ENCODE measurements around the gene IDS.
A peak's percentile ranks its signal among the peaks of the same experiment; 100 is the strongest.

The IDS gene

DNA sequence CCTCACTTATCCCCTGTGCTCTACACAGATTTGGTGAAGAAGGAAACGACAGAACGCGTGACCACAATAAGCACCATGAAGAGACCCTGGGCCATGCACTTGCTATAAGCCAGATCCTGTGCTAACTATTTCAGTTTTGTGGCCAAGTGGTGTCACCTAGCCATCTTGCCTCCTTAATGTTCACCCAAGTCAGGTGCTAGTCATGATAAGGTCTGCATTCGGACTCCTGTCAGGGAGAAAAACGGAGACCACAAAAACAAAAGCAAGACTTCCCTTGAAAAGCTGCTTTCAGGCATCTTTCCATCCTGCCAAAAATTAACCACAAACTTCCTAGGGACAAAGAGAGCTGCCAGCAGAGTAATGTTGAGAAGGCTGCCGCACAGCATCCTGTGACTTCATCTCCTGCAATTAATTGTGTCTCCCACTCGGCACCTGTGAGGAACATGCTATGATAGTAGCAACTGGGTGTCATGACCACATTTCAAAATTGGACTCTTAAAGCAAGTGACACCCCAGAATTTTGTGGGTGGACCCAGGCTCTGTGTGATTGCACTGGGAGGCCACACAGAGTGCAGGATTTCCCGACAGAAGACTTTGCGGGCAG lies 8.8 kb upstream of the IDS start:
- no peak for DNase-seq (ENCODE audit: low spot score)
- no peak for TF ChIP-seq CTCF (IDR thresholded peaks at IDR 0.05; ENCODE audit: extremely low read depth, missing control alignments)

- DNase-seq (ENCODE audit: low spot score), result peak; percentile 37
- TF ChIP-seq CTCF (IDR thresholded peaks at IDR 0.05; ENCODE audit: extremely low read depth, missing control alignments), result no peak
Observed at GRCh38 chrX:149512225-149512885, 7.2 kb upstream of the IDS start.

DNA sequence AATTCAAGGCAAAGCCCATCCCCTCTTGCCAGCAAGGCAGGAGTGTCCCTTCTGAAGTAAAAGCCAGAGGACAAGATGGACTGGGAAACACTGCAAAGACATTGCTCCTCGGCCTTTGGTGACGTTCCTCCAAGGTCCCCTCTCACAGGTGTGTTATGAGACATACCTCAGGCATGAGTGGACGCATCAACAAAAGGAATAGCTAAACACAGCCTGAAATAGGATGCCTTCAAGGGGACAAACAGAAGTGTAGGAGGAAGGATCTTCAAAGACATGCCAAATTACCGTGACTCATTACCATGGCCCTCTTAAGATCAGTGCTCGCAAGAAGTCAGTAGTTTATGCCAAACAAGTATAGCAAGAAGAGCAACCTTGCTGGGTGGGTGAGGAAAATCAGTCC lies 6.0 kb upstream of the IDS start:
- TF ChIP-seq CTCF (IDR thresholded peaks at IDR 0.05; ENCODE audit: extremely low read depth, missing control alignments), result no peak
- DNase-seq (ENCODE audit: low spot score), result no peak

- no peak for DNase-seq (ENCODE audit: low spot score)
- no peak for TF ChIP-seq CTCF (IDR thresholded peaks at IDR 0.05; ENCODE audit: extremely low read depth, missing control alignments)
Observed at GRCh38 chrX:149510386-149510785, 5.3 kb upstream of the IDS start.

GRCh38 chrX:149508467-149508866 lies 3.4 kb upstream of the IDS start:
- TF ChIP-seq CTCF (IDR thresholded peaks at IDR 0.05; ENCODE audit: extremely low read depth, missing control alignments), result no peak
- DNase-seq (ENCODE audit: low spot score), result no peak

GRCh38 chrX:149506349-149506748 lies 1.2 kb upstream of the IDS start:
- TF ChIP-seq CTCF (IDR thresholded peaks at IDR 0.05; ENCODE audit: extremely low read depth, missing control alignments), result no peak
- DNase-seq (ENCODE audit: low spot score), result no peak

- DNase-seq (ENCODE audit: low spot score), result no peak
- TF ChIP-seq CTCF (IDR thresholded peaks at IDR 0.05; ENCODE audit: extremely low read depth, missing control alignments), result no peak
Observed at GRCh38 chrX:149505671-149506070, 565 bp upstream of the IDS start.

All from GM20000 (cell line).